Activated T-helper 9 cell treated with anti-CD3 and anti-CD28 coated beads, Interleukin-2, amount 50 U/mL, for 16 hours (primary cell): ENCODE measurements around the gene TMEM17.

Source experiments
- DNase-seq: peaks from one replicate; pipeline ENCODE4 v3.0.0-alpha.2; 2020; ENCODE audit warnings: low read depth

Gene TMEM17

DNA sequence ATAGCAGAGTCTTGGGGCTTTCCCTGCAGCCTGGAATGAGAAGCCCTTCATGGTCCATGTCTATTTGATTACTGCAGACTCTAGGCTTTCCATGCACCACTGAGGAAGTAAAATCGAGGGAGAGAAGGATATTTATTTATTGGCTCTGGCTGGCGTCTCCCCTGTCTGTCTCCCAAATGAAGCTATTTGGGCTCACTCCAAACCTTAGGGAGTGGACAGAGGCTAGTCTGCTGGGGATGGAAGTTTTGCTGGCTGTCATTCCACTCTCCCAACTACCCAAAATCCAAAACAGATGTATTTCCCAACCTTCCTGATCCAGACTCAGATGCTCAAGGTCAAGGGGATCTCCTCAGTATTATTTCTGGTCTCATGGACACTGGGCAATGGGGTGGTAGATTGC is 33.7 kb downstream of the TMEM17 start:
- no peak for DNase-seq

DNA sequence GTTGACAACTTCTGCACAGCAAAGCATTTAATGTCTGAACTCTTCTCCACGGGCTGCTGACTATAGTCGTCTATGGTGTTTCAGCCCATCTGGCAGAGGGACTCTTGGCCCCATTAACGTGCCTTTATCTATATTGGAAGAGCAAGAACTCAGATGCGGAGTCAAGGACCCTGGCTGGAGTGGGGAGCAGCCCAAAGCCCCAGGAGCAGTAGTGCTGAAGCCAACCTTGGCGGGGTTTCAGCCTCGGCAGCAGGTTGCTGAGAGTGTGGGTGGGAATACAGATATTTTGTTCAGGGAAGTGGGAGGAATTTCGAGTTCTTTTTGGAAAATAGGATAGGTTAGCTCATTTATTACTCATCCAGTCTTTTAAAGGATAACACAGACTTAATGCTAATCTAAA is 34.2 kb downstream of the TMEM17 start:
- DNase-seq: no peak

DNA sequence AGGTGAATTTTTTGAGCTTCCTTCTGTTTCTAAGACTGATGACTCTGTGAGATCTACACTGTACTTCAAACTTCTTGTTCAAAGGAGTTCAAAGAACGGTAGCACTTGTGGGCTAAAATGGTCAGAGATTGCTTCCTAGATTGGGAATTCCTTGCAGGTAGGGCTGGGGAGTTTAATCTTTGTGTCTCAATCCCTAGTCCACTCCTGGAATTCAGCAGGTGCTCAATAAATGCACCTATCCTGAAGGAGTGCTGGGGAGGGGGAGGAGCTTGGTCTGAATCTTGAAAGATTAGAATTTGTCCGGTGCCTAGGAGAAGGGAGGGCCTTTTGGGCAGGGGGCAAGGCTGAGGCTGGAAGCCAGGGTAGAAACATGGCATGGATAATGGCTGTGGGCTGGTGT is 34.6 kb downstream of the TMEM17 start:
- DNase-seq: no peak

DNA sequence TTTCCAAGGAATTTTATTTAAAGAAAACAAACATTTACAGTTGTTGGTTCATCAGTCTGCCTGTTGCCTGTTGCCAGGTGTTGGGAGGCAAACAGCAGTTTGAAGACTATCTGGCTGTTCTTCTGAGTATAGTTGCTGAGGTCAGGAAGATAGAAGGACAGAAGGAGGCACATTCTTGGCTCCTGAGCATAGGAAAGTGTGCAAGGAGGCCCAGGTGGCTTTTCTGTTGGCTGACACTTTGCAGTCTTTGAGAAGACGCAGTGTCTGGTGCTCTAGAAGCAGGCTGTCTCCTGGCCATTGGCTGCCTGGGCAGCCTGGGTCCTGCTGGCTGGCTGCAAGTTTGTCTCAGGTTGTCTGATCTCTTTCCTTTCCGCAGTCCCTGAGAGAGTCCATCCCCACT is 36.4 kb downstream of the TMEM17 start:
- DNase-seq: no peak

DNA sequence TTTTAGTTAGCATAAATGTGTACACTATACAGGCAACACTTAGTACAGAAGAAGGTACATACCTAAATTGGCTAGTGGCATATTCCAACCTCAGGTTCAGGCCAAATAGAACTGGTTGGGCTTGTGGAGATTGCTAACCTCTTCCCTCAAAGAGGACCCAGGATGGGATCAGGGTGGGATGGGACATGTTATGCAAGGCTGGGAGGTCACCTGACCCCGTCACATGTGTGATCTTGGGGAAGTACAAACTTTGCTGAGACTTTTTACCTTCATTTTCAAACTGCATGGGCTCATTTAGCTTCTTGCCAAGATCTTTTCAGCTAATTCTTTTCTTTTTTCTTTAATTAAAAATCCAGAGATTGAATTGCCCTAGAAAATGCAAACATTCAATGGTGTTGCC is 36.9 kb downstream of the TMEM17 start:
- DNase-seq: no peak

DNA sequence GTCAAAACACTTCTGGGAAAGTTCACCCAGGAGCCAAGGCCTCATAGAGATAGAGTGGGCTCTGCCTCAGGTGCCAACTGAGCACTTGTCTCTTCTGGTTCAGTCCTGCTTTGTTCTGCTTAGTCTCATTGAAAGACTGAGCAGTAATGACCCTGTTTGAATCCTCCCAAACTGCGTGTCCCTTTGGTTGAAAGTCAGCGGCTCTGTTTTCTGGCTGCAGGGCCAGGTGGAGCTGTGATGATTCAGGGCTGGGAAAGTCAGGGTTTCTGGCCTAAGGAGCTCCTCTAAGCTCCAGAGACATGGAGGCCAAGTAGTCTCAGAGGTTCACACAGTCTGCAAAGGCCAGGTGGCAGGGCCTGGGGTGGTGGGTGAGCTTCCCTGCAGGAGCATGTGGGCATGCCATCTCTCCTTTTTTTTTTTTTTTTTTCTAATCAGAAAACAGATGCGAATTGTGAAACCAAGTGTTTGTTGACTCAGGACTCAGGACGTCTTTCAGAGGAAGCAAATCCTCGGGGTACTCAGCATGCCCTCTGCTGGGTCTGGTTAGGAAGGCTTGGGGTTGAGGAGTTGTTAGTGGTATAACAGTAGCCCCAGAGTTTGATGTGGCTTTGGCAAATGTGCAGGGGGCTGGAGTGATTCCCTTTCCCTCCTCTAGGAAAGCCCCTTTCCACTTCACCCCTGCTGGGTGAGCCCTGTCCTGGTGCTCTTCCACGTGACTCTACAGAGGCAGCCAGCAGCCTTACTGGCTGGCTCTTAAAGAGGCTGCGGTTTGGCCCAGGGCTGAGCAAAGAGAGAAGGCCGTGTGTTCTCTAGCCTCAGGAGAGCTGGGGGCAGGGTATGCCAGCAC is 38.3 kb downstream of the TMEM17 start:
- no peak for DNase-seq

DNA sequence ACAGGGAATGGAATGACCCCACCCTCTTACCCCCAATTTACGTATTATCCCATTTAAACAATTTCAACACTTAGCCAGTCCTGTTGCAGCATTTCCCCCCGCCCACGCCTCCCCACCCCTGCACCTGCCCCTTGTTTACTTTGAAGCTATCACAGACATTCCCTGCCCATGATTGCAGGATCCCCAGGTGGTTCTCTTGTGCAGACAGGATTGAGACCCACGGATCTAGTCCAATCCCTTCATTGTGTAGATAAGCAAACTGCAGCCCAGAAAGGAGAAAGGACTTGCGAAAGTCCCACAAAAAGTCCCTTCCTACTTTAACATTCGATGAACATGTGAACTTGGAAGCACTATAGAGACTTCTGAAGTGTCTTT is 38.9 kb downstream of the TMEM17 start:
- no peak for DNase-seq

DNA sequence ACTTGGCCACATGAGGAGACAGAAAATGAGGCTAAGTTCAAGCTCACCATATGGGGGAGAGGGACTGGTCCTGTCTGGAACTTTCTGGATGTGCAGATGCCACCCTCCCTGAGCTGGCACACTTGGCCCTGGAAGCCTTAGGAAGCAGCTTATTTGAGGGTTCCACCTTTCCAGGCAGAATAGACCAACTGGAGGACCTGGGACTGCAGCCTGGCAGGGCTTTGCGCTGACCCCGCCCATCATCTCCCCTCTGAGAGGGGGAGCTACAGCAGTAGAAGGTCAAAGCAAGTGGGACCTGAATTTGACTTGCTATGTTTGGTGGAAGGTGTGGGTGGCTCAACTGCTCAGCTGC is 39.5 kb downstream of the TMEM17 start:
- no peak for DNase-seq

DNA sequence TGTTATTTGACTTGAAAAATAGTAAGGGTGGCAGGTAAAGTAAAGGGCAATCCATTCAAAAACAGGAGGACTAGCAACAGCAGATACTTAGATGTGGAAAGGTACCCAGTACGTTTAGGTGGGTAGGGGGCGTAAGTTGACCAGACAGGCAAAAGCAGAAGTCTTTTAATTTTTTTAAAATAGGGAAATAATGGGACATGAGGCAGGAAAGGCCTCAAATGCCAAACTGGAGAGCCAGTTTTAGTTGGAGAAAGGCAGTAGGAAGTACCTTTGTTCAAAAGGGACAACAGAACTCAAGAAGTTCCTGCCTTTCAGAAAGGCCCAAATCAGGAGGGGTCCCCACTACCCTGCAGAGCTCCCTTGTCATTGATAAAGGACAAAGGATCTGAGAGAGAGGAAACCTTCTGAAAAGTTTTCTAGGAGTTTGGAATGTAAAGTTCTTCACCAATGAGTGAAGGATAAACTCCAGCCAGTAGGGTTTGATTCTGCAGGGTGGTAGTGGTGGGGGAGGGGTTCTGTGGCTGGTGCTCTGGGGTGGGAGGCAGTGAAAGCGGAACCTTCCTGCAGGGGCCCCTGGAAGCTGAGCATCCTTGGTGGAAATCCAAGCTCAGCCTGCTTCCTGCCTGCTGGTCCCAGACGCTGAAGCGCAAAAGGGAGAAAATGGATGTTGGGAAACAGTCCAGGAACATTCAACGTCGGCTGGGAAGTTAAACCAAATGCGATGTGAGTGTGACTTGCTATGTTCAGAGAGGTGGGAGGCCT is 40.1 kb downstream of the TMEM17 start:
- no peak for DNase-seq

DNA sequence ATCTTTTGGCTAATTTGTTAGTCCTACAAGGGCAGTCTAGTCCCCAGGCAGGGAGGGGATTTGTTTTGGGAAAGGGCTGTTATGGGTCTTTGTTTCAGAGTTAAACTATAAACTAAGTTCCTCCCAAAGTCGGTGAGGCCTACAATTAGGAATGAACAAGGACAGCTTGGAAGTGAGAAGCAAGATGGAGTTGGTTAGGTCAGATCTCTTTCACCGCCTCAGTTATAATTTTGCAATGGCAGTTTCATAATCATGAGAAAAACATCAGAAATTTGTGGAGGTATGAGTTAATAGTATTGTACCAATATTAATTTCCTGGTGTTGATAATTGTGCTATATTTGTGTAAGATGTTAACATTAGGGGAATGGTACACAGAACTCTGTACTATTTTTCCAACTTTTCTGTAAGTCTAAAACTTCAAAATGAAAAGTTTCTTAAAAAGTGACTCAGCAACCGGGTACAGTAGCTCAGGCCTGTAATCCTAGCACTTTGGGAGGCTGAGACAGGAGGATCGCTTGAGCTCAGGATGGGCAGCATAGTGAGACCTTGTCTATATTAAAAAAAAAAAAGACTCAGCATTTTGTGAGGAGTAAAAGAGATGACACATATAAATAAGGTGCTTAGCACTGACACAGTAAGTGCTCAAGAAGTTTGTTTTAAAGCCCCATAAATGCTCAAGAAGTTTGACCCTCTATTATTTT is 40.8 kb downstream of the TMEM17 start:
- DNase-seq: no peak

DNA sequence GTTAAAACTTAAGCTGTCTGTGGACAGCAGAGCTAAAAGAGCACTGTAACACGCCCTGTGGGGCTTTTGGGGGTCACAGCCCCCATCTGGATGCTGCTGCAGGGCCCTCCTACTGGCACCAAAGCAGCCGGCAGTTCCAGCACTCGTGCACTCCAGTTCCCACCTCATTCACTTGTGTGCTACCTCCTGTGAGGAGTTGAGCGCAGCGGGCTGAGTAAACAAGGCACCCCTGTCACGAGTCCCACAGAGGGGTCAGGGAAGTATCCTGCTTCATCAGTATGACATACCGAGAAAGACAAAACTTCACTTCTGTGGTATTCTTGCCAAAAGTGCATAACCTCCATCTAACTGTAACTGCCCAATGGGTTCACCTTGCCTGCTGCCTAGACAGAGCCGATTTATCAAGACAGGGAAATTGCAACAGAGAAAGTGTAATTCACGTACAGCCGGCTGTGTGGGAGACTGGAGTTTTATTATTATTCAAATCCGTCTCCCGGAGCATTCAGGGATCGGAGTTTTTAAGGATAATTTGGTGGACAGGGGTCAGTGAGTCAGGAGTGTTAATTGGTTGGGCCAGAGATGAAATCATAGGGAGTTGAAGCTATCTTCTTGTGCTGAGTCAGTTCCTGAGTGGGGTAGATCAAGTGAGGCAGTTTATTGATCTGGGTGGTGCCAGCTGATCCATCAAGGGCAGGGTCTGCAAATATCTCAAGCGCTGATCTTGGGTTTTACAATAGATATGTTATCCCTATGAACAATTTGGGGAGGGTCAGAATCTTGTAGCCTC is 41.6 kb downstream of the TMEM17 start:
- DNase-seq: no peak

DNA sequence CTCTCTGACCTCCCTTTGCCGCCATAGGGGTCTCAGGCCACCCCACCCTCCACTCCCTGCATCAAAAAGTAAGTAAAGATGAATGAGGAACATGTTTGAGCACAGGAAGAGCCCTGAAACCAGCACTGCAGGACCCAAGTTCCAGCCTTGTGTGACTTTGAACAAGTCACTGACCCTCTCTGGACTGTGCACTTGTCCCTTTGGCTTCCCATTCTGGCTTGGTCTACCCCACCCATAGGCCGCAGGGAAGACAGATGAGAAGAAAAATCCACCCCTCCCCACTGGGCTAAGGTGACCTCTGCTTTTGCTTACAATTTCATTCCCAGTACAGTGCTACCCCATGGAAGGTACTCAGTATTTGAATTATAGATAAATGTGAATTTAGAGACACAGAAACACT is 43.8 kb downstream of the TMEM17 start:
- no peak for DNase-seq

DNA sequence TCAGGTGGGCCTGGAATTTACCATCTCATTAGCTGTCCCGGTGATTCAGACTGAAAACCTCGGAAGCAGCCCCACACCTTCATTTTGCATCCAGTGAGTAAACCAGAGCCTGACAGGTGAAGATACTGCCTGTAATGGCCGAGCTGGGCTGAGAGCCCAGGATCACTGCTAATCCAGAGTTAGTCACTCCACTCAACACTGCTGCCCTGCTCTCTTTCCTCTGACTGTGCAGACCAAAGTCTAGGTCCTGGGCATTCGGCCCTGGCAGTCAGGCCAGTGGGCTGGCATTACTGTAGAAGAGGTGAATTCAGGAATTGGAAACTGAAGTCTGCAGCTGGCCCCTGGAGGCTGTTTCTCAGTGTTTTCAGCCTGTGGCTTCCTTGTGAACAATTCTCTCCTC is 44.3 kb downstream of the TMEM17 start:
- DNase-seq: no peak

DNA sequence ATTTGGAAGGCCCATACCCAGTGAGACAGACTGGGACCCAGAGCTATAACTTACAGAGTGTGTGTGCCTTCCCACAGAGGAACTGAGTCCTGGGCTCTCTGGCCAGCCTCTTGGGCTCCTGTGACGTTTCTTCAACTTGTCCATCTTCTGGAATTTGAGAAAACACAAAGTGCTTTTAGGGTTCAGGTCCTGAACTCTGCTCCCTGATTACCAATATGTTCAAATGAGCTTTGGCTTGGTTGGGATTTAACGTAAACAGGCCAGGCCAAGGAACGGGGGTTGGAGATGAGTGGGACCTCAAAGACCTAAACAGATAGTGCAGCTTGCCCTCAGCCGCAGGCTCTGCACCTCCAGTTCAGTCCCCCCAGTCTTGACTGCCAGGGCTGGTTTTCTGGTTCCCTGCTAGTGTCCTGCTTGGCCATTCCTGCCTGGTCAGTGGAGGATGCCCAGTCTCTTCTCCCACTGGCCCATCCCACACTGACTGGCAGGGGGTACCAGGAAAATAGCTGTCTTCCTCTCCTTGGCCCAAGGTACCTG is 44.9 kb downstream of the TMEM17 start:
- no peak for DNase-seq

DNA sequence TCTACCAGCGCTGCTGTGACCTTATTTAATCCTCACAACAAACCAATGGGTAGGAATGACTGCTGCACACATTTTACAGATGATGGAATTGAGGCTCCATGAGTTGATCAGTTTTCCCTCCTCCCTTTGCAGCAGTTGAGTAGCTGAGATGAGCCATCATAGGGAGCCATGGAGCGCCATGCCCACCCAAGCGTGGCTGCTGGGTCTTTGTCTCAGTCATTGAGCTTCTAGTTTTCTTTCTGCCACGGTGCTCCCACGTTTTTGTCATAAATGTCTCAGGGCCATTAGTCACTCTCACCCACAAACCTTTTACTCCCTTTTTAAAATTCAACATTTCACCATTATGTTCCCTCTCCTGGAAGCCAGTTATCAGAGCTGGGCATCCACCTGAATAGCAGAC is 45.8 kb downstream of the TMEM17 start:
- DNase-seq: no peak

DNA sequence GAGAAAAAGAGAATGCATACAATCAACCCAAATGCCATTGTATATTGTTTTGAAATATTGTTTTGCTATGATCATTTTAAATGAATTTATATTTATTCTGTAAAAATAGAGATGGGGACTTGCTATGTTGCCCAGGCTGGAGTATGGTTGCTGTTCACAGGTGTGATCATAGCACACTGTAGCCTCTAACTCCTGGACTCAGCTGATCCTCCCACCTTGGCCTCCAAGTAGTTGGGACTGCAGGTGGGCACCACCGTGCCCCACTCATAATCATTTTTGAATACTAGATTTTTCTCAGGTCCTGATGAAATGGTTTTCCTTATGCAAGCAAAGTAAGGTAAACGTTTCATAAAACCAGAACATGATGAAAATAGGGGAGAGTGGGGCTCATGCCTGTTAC is 46.3 kb downstream of the TMEM17 start:
- DNase-seq: no peak

DNA sequence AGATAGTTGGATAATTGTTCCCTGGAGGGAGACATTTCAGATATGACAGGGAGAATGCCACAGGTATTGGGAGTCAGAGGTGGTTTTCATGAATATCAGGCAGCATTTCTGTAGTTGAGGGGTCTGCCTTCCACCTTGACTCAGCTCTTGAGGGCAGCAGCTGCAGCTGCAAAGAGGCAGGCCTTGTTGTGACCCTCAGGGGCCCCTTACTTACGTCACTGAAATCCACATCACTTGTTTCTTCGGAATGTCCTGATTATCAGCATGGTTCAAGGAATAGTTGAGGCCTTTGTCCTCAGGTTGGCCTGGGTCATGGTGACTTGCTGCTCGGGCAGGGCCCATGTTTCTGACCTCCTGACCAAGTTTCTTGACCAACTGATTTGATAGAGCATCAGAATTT is 46.9 kb downstream of the TMEM17 start:
- no peak for DNase-seq

DNA sequence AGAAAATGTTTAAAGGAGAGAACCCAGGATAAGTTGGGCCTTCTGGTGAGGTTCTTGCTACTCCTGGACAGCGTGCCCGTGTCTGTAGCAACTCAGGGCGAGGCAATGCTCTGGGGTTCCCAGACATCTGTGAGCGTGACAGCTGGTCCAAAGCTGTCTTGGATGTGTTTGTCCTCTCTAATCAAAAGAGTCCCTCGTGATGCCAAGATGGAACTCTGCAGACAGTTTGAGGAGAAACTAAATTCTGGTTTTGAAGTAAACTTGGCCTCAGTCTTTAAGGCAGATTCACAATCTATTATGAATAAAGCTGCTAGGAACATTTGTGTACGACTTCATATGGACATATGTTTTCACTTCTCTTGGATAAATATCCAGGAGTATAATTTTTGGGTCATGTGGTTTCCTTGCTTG is 47.3 kb downstream of the TMEM17 start:
- no peak for DNase-seq

DNA sequence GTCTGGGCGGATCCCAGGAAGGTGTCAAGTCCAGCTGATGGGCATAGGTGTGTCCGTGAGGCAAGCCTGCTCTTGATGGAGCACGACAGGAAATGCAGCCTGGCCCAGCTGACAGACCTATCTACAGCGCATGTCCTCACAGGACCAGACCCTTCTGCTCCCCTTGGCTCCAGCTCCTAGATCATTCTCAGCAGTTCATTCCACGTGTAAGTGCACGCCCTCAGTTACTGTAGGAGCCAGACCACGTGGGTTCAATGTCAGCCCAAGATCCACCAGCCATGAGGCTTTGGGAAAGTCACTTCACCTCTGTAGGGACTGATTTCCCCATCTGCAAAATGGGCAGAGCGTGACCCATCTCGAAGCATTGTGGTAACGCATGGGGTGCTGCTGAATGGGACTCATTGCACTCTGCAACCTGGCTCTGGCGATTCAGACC is 47.8 kb downstream of the TMEM17 start:
- no peak for DNase-seq

DNA sequence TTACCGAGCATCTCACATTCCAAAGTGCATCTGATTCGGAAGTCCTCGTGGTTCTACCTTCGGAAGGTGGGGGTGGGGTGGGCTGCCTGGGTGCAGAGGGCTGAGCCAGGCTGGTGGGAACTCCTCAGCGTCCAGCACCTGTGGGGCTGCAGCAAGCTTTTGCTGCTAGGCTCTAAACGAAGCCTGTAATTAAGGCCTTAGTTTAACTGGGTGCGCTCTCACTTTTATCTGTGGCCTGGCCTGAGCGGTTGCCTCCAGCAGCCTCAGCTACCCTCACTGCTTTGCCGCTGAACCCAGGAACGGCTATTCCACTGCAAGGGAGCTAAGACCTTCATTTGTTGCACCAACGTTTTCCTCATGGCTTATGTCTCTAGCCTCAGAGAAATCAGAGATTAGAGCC is 48.4 kb downstream of the TMEM17 start:
- DNase-seq: no peak

DNA sequence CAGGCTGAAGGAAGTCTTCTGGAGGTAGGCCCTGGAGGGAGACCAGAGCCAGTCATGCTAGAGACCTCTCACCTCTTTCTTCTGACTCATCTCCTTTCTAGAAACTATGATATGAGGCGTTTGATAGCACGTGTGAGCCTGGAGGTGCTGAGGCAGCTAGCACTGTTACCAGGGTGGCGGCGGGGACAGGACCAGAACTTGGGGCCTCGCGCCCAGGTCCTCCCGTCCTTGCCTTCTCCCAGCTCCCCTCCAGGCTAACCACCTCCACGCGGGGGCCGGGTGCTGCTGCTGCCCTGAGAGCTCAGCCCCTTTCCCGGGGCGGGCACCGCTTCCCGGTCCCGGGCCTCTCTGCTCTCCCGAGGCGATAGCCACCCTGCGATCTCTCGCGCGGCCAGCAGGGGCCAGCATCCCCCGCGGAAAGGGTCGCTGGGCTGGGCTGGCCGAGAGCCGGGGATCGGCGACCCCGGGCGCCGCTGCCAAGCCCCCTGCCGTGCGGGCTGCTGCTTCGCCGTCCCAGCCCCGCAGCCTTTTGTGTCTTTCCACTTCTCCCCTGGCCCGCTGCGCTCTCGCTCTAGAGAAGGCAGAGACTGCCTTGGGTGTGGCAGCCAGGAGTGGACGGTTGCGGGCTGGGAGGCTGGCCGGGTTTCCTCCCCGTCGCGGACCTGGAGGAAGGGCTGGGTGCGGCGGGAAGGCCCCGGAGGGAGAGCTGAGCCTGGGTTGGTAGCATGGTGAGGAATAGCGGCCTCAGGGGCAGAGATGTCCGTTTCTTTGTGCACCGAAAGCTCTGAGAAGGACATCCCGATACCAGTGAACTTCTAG is 49.1 kb downstream of the TMEM17 start:
- DNase-seq: peak; percentile 41
